Activated naive CD8-positive, alpha-beta T cell treated with anti-CD3 and anti-CD28 coated beads, Interleukin-2, amount 10 ng/mL, durations not matched to agents 7 days and 5 days (primary cell): ENCODE measurements around the gene SYNGR2. TPM values are rescaled to one million over a fixed set of nuclear protein-coding genes. Genes with fewer than 3 reads are reported as not detected.
A peak's percentile ranks its signal among the peaks of the same experiment; 100 is the strongest.

Experiments
- ATAC-seq: fragments of 150-1000 bp; cut with Tn5 transposase; one replicate; pipeline ENCODE4 v1.10.0; 2021; ENCODE audit warnings: low read depth, moderate library complexity
- POLR2A ChIA-PET: fragments of 350-600 bp; sonication (Branson Sonifier 250); formaldehyde crosslinking; loops from one replicate; lab custom pipeline; 2021; ENCODE audit warnings: antibody characterized with exemption; lab: Charles Lee
- DNase-seq: peaks from one replicate; pipeline ENCODE4 v3.0.0; 2021
- H3K27ac Mint-ChIP-seq: one replicate; pipeline ENCODE4 v1.8.0; 2022; ENCODE audit warnings: mild to moderate bottlenecking, mixed read lengths
- H3K27me3 Mint-ChIP-seq: one replicate; pipeline ENCODE4 v1.8.0; 2022; ENCODE audit warnings: mild to moderate bottlenecking, moderate library complexity, mixed read lengths
- H3K36me3 Mint-ChIP-seq: one replicate; pipeline ENCODE4 v1.8.0; 2021; ENCODE audit warnings: mild to moderate bottlenecking, mixed read lengths
- H3K4me1 Mint-ChIP-seq: one replicate; pipeline ENCODE4 v1.8.0; 2021; ENCODE audit warnings: mixed read lengths
- H3K4me3 Mint-ChIP-seq: one replicate; pipeline ENCODE4 v1.8.0; 2022; ENCODE audit warnings: mild to moderate bottlenecking, moderate library complexity, mixed read lengths
- H3K9me3 Mint-ChIP-seq: one replicate; pipeline ENCODE4 v1.8.0; 2021; ENCODE audit warnings: mixed read lengths
- total RNA-seq, 2 experiments: library from RNA; stranded (reverse); gene quantifications; one replicate each; pipeline ENCODE4 v1.2.3, GENCODE V29; 2021

Gene SYNGR2
- total RNA-seq, 2 experiments from 2014 or later = 43.2 to 50.5 TPM

- Mint-ChIP-seq H3K27ac (peak within 1 kb of the TSS; percentile 95), H3K36me3 (peaks cover 15% of the 10 kb centered on the region), H3K4me3 (peak within 1 kb of the TSS; percentile 97), H3K27me3 (no peaks in the 10 kb centered on the region), H3K4me1 (peaks cover 14% of the 10 kb centered on the region), H3K9me3 (no peaks in the 10 kb centered on the region)
- ATAC-seq (peak; percentile 98), DNase-seq (peak; percentile 95)
- POLR2A ChIA-PET = interaction anchor here (0.8 to 1.6 kb wide), 4 partner anchors 11 to 98 kb away, joined by 4 to 6 read pairs (median 4); partner anchors contain the start of genes AFMID and TK1
Observed at GRCh38 chr17:78214016-78214705, 45.8 kb downstream of the SYNGR2 start, which contains the start of gene BIRC5. Gene BIRC5 (plus strand): TSS chr17:78214253. CDS start chr17:78214317, 64 bp downstream.

- H3K36me3 Mint-ChIP-seq = peaks cover 20% of the 10 kb centered on the region
- no peaks in the 10 kb centered on the region for H3K27me3 Mint-ChIP-seq
- peak overlapping the region; percentile 95 for H3K27ac Mint-ChIP-seq
- DNase-seq = no peak
- H3K4me3 Mint-ChIP-seq = peak overlapping the region; percentile 97
- ATAC-seq = no peak
- H3K4me1 Mint-ChIP-seq = peaks cover 17% of the 10 kb centered on the region
- no peaks in the 10 kb centered on the region for H3K9me3 Mint-ChIP-seq
- POLR2A ChIA-PET = interaction anchor here (0.5 to 1.6 kb wide), 5 partner anchors 11 to 564 kb away, joined by 4 to 7 read pairs (median 5); partner anchors contain the start of genes AFMID and TK1
Observed at GRCh38 chr17:78214706-78215061, 46.3 kb downstream of the SYNGR2 start.

DNA sequence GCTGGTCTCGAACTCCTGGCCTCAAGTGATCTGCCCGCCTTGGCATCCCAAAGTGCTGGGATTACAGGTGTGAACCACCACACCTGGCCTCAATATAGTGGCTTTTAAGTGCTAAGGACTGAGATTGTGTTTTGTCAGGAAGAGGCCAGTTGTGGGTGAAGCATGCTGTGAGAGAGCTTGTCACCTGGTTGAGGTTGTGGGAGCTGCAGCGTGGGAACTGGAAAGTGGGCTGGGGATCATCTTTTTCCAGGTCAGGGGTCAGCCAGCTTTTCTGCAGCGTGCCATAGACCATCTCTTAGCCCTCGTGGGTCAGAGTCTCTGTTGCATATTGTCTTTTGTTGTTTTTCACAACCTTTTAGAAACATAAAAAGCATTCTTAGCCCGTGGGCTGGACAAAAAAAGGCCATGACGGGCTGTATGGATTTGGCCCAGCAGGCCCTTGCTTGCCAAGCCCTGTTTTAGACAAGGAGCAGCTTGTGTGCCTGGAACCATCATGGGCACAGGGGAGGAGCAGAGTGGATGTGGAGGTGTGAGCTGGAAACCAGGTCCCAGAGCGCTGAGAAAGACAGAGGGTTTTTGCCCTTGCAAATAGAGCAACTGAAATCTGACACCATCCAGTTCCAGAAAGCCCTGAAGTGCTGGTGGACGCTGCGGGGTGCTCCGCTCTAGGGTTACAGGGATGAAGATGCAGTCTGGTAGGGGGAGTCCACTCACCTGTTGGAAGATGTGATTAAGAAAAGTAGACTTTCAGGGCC is 51.2 kb downstream of the SYNGR2 start:
- H3K27me3 Mint-ChIP-seq = no peaks in the 10 kb centered on the region
- ATAC-seq (no peak), DNase-seq (no peak)
- peaks cover 26% of the 10 kb centered on the region for H3K36me3 Mint-ChIP-seq
- POLR2A ChIA-PET = interaction anchor here (0.6 to 1.0 kb wide), 2 partner anchors 39 to 92 kb away, joined by 3 read pairs; no protein-coding TSS in a partner anchor
- no peak overlapping the region for H3K27ac Mint-ChIP-seq
- no peaks in the 10 kb centered on the region for H3K9me3 Mint-ChIP-seq
- no peak overlapping the region for H3K4me3 Mint-ChIP-seq
- peaks cover 18% of the 10 kb centered on the region for H3K4me1 Mint-ChIP-seq

Other genes starting within 250 kb of the SYNGR2 start
- gene TNRC6C, start 209.9 kb upstream of the SYNGR2 start, total RNA-seq = 10 to 100 TPM; 74.7 TPM
- 100 to 1,000 TPM; 638 to 646 TPM for gene TMC6, start 39.8 kb upstream of the SYNGR2 start, total RNA-seq
- 100 to 1,000 TPM; 336 to 340 TPM for gene TMC8, start 37.8 kb upstream of the SYNGR2 start, total RNA-seq
- gene C17orf99, start 22.2 kb upstream of the SYNGR2 start, total RNA-seq = not detected
- gene TK1, start 18.5 kb downstream of the SYNGR2 start, total RNA-seq = 10 to 100 TPM; 93.1 to 97.8 TPM
- gene AFMID, start 18.8 kb downstream of the SYNGR2 start, total RNA-seq = 10 to 100 TPM; 11.3 to 13.4 TPM
- 10 to 100 TPM; 54.9 to 65.2 TPM for gene BIRC5, start 45.7 kb downstream of the SYNGR2 start, total RNA-seq
- gene TMEM235, start 63.0 kb downstream of the SYNGR2 start, total RNA-seq = not detected
- gene SOCS3, start 191.5 kb downstream of the SYNGR2 start, total RNA-seq = 1 to 10 TPM; 6.6 to 6.7 TPM
- gene PGS1, start 210.1 kb downstream of the SYNGR2 start, total RNA-seq = 10 to 100 TPM; 70.2 to 73.2 TPM